HCT116 (cell line): ENCODE data around the gene ARL6IP6. TPM values are rescaled to one million over a fixed set of nuclear protein-coding genes. Genes with fewer than 3 reads are reported as not detected.

Experiments used
- ATAC-seq: fragments of 200-7000 bp; cut with Tn5 transposase; 2 replicates; pipeline ENCODE4 v1.9.1; 2020; ENCODE audit warnings: mild to moderate bottlenecking, moderate library complexity
- BruUV-seq: library from RNA; stranded (reverse); fragments of 400-500 nt; replicated peaks from 2 replicates; lab custom pipeline; 2021; lab: Mats Ljungman, UMichigan
- CTCF ChIA-PET: fragments of 300-600 bp; sonication (Branson Sonifier 250); formaldehyde crosslinking; loops from one replicate; lab custom pipeline; 2021; ENCODE audit warnings: antibody characterized with exemption; lab: Charles Lee
- POLR2A ChIA-PET: fragments of 300-600, 350-600 bp; sonication (Branson Sonifier 250); formaldehyde crosslinking; loops from one replicate; lab custom pipeline; 2021; ENCODE audit warnings: antibody characterized with exemption; lab: Charles Lee
- RAD21 ChIA-PET, 2 experiments: fragments of 300-600 bp; sonication (Branson Sonifier 250); formaldehyde crosslinking; loops; one replicate each; lab custom pipeline; 2023; ENCODE audit warnings: low total read pairs in 2 of 2; ENCODE audit not compliant: uncharacterized antibody in 2 of 2, unreplicated experiment in 2 of 2, low non-redundant PET in 1 of 2; lab: Charles Lee
- DNase-seq: peaks from one replicate; pipeline ENCODE4 v3.0.0-alpha.2; 2010; ENCODE audit warnings: low read depth, low spot score
- H2AFZ ChIP-seq: fragments of 200-600 bp; shearing (Covaris generic), sonication (generic); 2 replicates; pipeline ENCODE4 v1.6.1; 2017; ENCODE audit warnings: low read depth, mixed run types, mixed read lengths, antibody characterized with exemption, low read length; ENCODE audit not compliant: poor library complexity, severe bottlenecking
- H3K27ac ChIP-seq: 2 replicates; pipeline ENCODE4 v1.5.1; 2012; ENCODE audit warnings: low read depth, low read length
- H3K27me3 ChIP-seq: fragments of 200-600 bp; sonication (generic); 2 replicates; pipeline ENCODE4 v1.6.1; 2016; ENCODE audit warnings: mixed run types, low read length, mixed read lengths; ENCODE audit not compliant: insufficient read depth
- H3K36me3 ChIP-seq, 2 experiments: fragments of 200-500 bp in 1 of 2; fragments of 200-600 bp in 1 of 2; sonication (Bioruptor generic) in 1 of 2; sonication (generic) in 1 of 2; 2 replicates each; pipeline versions ENCODE4 v1.5.1 to v1.6.1; 2014 to 2016; ENCODE audit warnings: low read length in 2 of 2, inconsistent platforms in 1 of 2, mixed read lengths in 1 of 2, mixed run types in 1 of 2; ENCODE audit not compliant: insufficient read depth in 2 of 2, control insufficient read depth in 1 of 2
- H3K4me1 ChIP-seq, 2 experiments: fragments of 200-600 bp in 1 of 2; sonication (generic) in 1 of 2; 2 replicates each; pipeline versions ENCODE4 v1.5.1 to v1.6.1; 2012 to 2017; ENCODE audit warnings: low read length in 2 of 2, inconsistent platforms in 1 of 2, mild to moderate bottlenecking in 1 of 2, mixed read lengths in 1 of 2, mixed run types in 1 of 2, moderate library complexity in 1 of 2; ENCODE audit not compliant: insufficient read depth in 2 of 2, control insufficient read depth in 1 of 2
- H3K4me2 ChIP-seq: fragments of 200-600 bp; sonication (generic); 2 replicates; pipeline ENCODE4 v1.6.1; 2017; ENCODE audit warnings: mixed run types, low read length, mixed read lengths
- H3K4me3 ChIP-seq, 2 experiments: fragments of 200-600 bp in 1 of 2; sonication (generic) in 1 of 2; replicated peaks in 1 of 2; 2 replicates each; pipeline ENCODE4 v1.5.1; 2011 to 2016; ENCODE audit warnings: low read length in 2 of 2, control low read depth in 1 of 2, low read depth in 1 of 2, mild to moderate bottlenecking in 1 of 2, mixed read lengths in 1 of 2, mixed run types in 1 of 2
- H3K79me2 ChIP-seq: fragments of 200-600 bp; sonication (generic); 2 replicates; pipeline ENCODE4 v1.6.1; 2017; ENCODE audit warnings: mild to moderate bottlenecking, mixed run types, low read length, moderate library complexity, mixed read lengths; ENCODE audit not compliant: insufficient read depth
- H3K9ac ChIP-seq: fragments of 200-600 bp; sonication (generic); 2 replicates; pipeline ENCODE4 v1.6.1; 2016; ENCODE audit warnings: low read length, mixed read lengths
- H3K9me2 ChIP-seq: fragments of 200-600 bp; sonication (generic), shearing (Covaris generic); 2 replicates; pipeline ENCODE4 v1.6.1; 2017; ENCODE audit warnings: mixed run types, mild to moderate bottlenecking, moderate library complexity; ENCODE audit not compliant: insufficient read depth
- H3K9me3 ChIP-seq, 2 experiments: fragments of 200-500 bp in 1 of 2; fragments of 200-600 bp in 1 of 2; sonication (Bioruptor generic) in 1 of 2; sonication (generic) in 1 of 2; 2 replicates each; pipeline ENCODE4 v1.6.1; 2014 to 2017; ENCODE audit warnings: low read length in 2 of 2, mixed read lengths in 2 of 2, inconsistent platforms in 1 of 2, low read depth in 1 of 2, mild to moderate bottlenecking in 1 of 2, mixed run types in 1 of 2, moderate library complexity in 1 of 2; ENCODE audit not compliant: control insufficient read depth in 1 of 2, insufficient read depth in 1 of 2
- H4K20me1 ChIP-seq: fragments of 200-600 bp; sonication (generic), shearing (Covaris generic); 2 replicates; pipeline ENCODE4 v1.6.1; 2017; ENCODE audit warnings: mixed run types, mild to moderate bottlenecking, moderate library complexity; ENCODE audit not compliant: insufficient read depth
- ATF3 ChIP-seq: IDR thresholded peaks from 2 replicates; pipeline ENCODE4 v1.6.1; 2012
- CBX3 ChIP-seq: IDR thresholded peaks from 2 replicates; pipeline ENCODE4 v1.6.1; 2012; ENCODE audit warnings: low read depth
- CTCF ChIP-seq, 3 experiments: fragments of 200-600 bp in 1 of 3; sonication (generic) in 1 of 3; IDR thresholded peaks in 2 of 3; conservative IDR thresholded peaks in 1 of 3; 2 replicates each; pipeline ENCODE4 v1.5.1; 2012 to 2017; ENCODE audit warnings: low read depth in 2 of 3, low read length in 2 of 3, antibody characterized with exemption in 1 of 3, borderline replicate concordance in 1 of 3, control low read depth in 1 of 3, mild to moderate bottlenecking in 1 of 3, mixed read lengths in 1 of 3, mixed run types in 1 of 3, moderate library complexity in 1 of 3; ENCODE audit not compliant: insufficient read depth in 1 of 3
- EZH2 ChIP-seq: fragments of 200-600 bp; sonication (generic); IDR thresholded peaks from 2 replicates; pipeline ENCODE4 v1.6.1; 2017; ENCODE audit warnings: antibody characterized with exemption, mixed run types
- JUND ChIP-seq: IDR thresholded peaks from 2 replicates; pipeline ENCODE4 v1.6.1; 2012
- RAD21 ChIP-seq: IDR thresholded peaks from 2 replicates; pipeline ENCODE4 v1.6.1; 2012; ENCODE audit warnings: low read depth, mild to moderate bottlenecking
- SIN3A ChIP-seq: IDR thresholded peaks from 2 replicates; pipeline ENCODE4 v1.6.1; 2012; ENCODE audit warnings: low read depth
- SP1 ChIP-seq: IDR thresholded peaks from 2 replicates; pipeline ENCODE4 v1.6.1; 2012; ENCODE audit warnings: low read depth
- SRF ChIP-seq: IDR thresholded peaks from 2 replicates; pipeline ENCODE4 v1.6.1; 2012; ENCODE audit warnings: low read depth
- YY1 ChIP-seq: IDR thresholded peaks from 2 replicates; pipeline ENCODE4 v1.6.1; 2011; ENCODE audit warnings: low read length, low read depth, moderate library complexity, mild to moderate bottlenecking; ENCODE audit not compliant: insufficient replicate concordance; ENCODE audit errors: extremely low read depth
- ZNF274 ChIP-seq: fragments of 200-500 bp; sonication (Bioruptor generic); IDR thresholded peaks from 2 replicates; pipeline ENCODE4 v1.6.1; 2014; ENCODE audit warnings: mild to moderate bottlenecking, low read depth, low read length, inconsistent platforms
- intact Hi-C: fragments of 100-400 bp; cut with micrococcal nuclease; formaldehyde crosslinking; loops from 2 replicates; pipeline ENCODE4 v1.10.0; 2022
- total RNA-seq: library from RNA; stranded (reverse); gene quantifications from one replicate; pipeline ENCODE4 v1.2.1, GENCODE V29; 2021; ENCODE audit not compliant: unreplicated experiment

ARL6IP6 gene
- total RNA-seq, 1 experiment from 2014 or later: 37.8 TPM

- TF ChIP-seq SRF: no peak
- no peak for TF ChIP-seq EZH2
- no peak for TF ChIP-seq RAD21
- peak; percentile 81 for TF ChIP-seq YY1
- TF ChIP-seq CBX3: no peak
- TF ChIP-seq JUND: no peak
These were observed 968 bp upstream of the ARL6IP6 start, which contains the start of gene PRPF40A (continued) for GRCh38 chr2:152717228-152718075.

- POLR2A ChIA-PET: no interaction called here
- Histone ChIP-seq H3K27ac (peak overlapping the region; percentile 89), H3K27me3 (no peaks in the 10 kb centered on the region), H3K9ac (peak overlapping the region; percentile 95), H3K79me2 (peaks cover 79% of the 10 kb centered on the region), H2AFZ (no peak overlapping the region), H3K4me3 (peak overlapping the region; percentile 70 to 95), H3K4me1 (peaks cover 3 to 18% of the 10 kb centered on the region in 2 experiments; a peak in 3 of 4 replicates), H3K9me2 (no peaks in the 10 kb centered on the region), H3K9me3 (no peaks in the 10 kb centered on the region), H4K20me1 (peaks cover 26% of the 10 kb centered on the region), H3K36me3 (peaks cover 5 to 11% of the 10 kb centered on the region in 2 experiments), H3K4me2 (peak overlapping the region; percentile 82)
- CTCF ChIA-PET: no interaction called here
- RAD21 ChIA-PET: no interaction called here
- ATAC-seq (peak; percentile 32), DNase-seq (peak; percentile 59)
- intact Hi-C loops: no loop called here
- TSS peak; percentile 54 for BruUV-seq
- TF ChIP-seq SP1: no peak
- TF ChIP-seq RAD21: no peak
- no peak for TF ChIP-seq ATF3
- TF ChIP-seq SIN3A: no peak; the same call in 1 of the 2 replicates
- TF ChIP-seq YY1: no peak
- no peak for TF ChIP-seq CTCF (IDR thresholded peaks at IDR 0.05 in 2 of 3, conservative IDR thresholded peaks at IDR 0.05 in 1 of 3; ENCODE audit: borderline replicate concordance in 1 of 3, insufficient read depth in 1 of 3, low read depth in 2 of 3, low read length in 2 of 3)
- no peak for TF ChIP-seq CBX3
- TF ChIP-seq ZNF274: no peak
These were observed 657 bp downstream of the ARL6IP6 start for GRCh38 chr2:152718909-152719645.
